ENCODE data around the gene HPD. TPM values are rescaled to one million over a fixed set of nuclear protein-coding genes. Genes with fewer than 3 reads are reported as not detected.
A peak's percentile ranks its signal among the peaks of the same experiment; 100 is the strongest.

The HPD gene
- total and polyA plus RNA-seq, 10 donors, result 0.57 to 2.8 (median 1.0) TPM; not detected in 1

DNA sequence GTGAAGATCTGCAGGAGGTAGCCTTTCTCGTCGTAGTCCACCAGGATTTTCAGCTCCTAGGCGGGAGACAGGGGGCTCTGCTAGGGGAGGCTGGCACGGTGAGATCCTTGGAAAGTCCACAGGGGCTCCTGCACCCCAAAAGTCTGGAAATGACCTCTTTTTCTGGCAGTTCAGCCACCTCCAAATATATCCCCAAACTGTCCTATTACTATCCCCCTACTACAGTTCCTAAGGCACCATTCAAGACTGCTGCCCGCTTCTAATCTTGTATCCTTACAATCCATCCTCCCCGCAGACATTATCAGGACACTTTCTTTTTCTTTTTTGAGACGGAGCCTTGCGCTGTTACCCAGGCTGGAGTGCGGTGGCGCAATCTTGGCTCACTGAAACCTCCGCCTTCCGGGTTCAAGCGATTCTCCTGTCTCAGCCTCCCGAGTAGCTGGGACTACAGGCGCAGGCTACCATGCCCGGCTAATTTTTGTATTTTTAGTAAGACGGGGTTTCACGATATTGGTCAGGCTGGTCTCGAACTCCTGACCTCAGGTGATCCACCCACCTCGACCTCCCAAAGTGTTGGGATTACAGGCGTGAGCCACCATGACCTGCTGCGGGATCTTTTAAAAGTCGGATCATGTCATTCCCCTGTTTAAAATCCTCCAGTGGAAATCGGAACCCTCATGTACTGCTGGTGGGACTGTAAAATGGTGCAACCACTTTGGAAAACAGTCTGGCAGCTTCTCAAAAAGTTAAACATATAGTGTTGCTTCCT is 18.5 kb downstream of the HPD start:
- Histone ChIP-seq H3K9me3 (no peaks in the 10 kb centered on the region), H3K36me3 (no peaks in the 10 kb centered on the region), H3K27ac (peak overlapping the region; percentile 75 to 92 (median 84)), H3K27me3 (replicated peaks in 1 of 7) (no peaks in the 10 kb centered on the region), H3K4me3 (peak overlapping the region; percentile 57 to 82 (median 69)), H3K4me1 (peaks cover 4 to 26% (median 11%) of the 10 kb centered on the region in 6 donors)
- 61 to 76% (median 67%) methylated on average over 24 of the region's 24 CpGs for WGBS, 5 donors
- intact Hi-C loops (cut with DNase I; ENCODE audit: low total_unique reads), result no loop called here
- DNase-seq, result no peak
- TF ChIP-seq POLR2AphosphoS5 (IDR thresholded peaks at IDR 0.05) (no peak), POLR2A (IDR thresholded peaks at IDR 0.05) (no peak)
- TF ChIP-seq, protein P1, sequence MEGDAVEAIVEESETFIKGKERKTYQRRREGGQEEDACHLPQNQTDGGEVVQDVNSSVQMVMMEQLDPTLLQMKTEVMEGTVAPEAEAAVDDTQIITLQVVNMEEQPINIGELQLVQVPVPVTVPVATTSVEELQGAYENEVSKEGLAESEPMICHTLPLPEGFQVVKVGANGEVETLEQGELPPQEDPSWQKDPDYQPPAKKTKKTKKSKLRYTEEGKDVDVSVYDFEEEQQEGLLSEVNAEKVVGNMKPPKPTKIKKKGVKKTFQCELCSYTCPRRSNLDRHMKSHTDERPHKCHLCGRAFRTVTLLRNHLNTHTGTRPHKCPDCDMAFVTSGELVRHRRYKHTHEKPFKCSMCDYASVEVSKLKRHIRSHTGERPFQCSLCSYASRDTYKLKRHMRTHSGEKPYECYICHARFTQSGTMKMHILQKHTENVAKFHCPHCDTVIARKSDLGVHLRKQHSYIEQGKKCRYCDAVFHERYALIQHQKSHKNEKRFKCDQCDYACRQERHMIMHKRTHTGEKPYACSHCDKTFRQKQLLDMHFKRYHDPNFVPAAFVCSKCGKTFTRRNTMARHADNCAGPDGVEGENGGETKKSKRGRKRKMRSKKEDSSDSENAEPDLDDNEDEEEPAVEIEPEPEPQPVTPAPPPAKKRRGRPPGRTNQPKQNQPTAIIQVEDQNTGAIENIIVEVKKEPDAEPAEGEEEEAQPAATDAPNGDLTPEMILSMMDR (IDR thresholded peaks at IDR 0.05 in 8 of 11, conservative IDR thresholded peaks at IDR 0.05 in 3 of 11), result no peak

DNA sequence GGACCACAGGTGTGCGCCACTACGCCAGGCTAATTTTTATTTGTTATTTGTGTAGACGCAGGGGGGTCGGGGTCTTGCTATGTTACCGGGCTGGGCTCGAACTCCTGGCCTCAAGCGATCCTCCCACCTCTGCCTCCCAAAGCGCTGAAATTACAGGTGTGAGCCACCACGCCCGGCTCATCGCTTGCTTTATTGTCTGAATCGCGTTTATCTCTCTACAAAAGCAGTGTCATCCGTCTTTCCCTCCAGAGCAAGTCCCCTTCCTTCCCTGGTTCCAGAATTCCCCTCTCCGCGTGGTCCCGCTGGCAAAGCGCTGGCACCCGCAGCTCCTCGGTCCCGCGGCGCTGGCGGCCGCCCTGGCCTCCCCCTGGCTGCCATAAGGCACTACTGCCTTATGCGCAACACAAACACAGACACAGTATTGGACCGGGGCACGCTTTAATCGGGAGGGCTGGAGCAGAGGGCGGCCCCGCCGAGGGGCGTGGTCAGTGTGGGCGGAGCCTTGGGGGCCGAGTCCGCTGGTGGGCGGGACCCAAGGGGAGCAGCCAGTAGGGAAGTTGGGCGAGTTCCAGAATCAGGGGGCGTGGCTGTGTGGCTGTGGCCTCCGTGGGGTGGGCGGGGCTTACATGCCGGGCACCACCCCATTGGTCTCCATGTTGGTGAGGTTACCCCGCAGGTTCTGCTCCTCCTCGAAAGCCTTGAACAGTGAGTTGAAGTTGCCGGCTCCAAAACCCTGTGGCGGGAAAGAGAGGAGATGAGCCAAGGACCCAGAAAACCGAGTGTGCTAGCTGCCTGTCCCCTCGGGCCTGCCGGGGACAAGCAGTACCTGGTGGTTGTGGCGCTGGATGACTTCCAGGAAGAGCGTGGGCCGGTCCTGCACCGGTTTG is 19.3 kb downstream of the HPD start:
- TF ChIP-seq, protein P1 (IDR thresholded peaks at IDR 0.05 in 8 of 11, conservative IDR thresholded peaks at IDR 0.05 in 3 of 11), result peak; percentile 43 to 78 (median 63)
- TF ChIP-seq POLR2A (IDR thresholded peaks at IDR 0.05) (no peak), POLR2AphosphoS5 (IDR thresholded peaks at IDR 0.05) (peak; percentile 86 to 92 (median 89))
- no peaks in the 10 kb centered on the region for H3K36me3 ChIP-seq
- H3K4me1 ChIP-seq, result peaks cover 4 to 26% (median 11%) of the 10 kb centered on the region in 6 donors
- peak; percentile 100 for DNase-seq
- intact Hi-C loops (cut with DNase I; ENCODE audit: low total_unique reads), result no loop called here
- H3K27ac ChIP-seq, result peak overlapping the region; percentile 75 to 92 (median 84)
- WGBS, 5 donors, result 14 to 16% (median 14%) methylated on average over 46 to 53 of the region's 53 CpGs
- peak overlapping the region; percentile 57 to 82 (median 69) for H3K4me3 ChIP-seq
- no peaks in the 10 kb centered on the region for H3K27me3 ChIP-seq (replicated peaks in 1 of 7)
- no peaks in the 10 kb centered on the region for H3K9me3 ChIP-seq

DNA sequence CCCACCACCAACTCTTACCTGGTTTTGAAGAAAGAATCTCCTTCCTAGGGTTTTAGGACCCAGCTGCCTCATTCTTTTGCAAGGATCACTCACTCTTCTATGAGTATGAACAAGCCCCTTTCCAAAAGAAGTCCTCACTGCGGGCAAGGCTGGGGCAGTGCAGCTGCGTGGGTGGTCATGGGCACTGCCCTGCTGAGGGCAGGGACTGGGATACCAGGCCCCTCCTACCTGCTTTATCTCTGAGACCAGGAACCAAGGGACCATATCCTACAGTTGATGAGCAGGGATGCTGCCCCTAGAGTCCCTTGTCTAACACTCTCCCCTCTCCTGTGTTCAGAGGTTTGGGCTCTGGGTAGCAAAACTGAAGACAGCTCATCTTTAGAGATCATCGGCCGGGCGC is 20.5 kb downstream of the HPD start:
- Histone ChIP-seq H3K27ac (no peak overlapping the region), H3K4me1 (peaks cover 4 to 26% (median 11%) of the 10 kb centered on the region in 6 donors), H3K9me3 (no peaks in the 10 kb centered on the region), H3K4me3 (no peak overlapping the region), H3K36me3 (no peaks in the 10 kb centered on the region), H3K27me3 (replicated peaks in 1 of 7) (no peaks in the 10 kb centered on the region)
- DNase-seq, result no peak
- TF ChIP-seq, protein P1 (IDR thresholded peaks at IDR 0.05 in 8 of 11, conservative IDR thresholded peaks at IDR 0.05 in 3 of 11), result no peak
- TF ChIP-seq POLR2AphosphoS5 (IDR thresholded peaks at IDR 0.05) (no peak), POLR2A (IDR thresholded peaks at IDR 0.05) (no peak)
- 80 to 95% (median 91%) methylated on average over 5 of the region's 5 CpGs for WGBS, 5 donors
- intact Hi-C loops (cut with DNase I; ENCODE audit: low total_unique reads), result no loop called here
